HUES6 (cell line): ENCODE measurements around the gene LINC01488.

Experiments used
- H3K27ac ChIP-seq: 2 replicates; pipeline ENCODE4 v1.7.0; 2013; ENCODE audit warnings: low read depth, mild to moderate bottlenecking, low read length, inconsistent platforms
- H3K27me3 ChIP-seq: 2 replicates; pipeline ENCODE4 v1.6.1; 2013; ENCODE audit warnings: low read length; ENCODE audit not compliant: control insufficient read depth, insufficient read depth
- H3K36me3 ChIP-seq: 2 replicates; pipeline ENCODE4 v1.6.1; 2013; ENCODE audit warnings: low read length; ENCODE audit not compliant: control insufficient read depth, insufficient read depth
- H3K4me1 ChIP-seq: 2 replicates; pipeline ENCODE4 v1.6.1; 2013; ENCODE audit warnings: low read length; ENCODE audit not compliant: control insufficient read depth, insufficient read depth
- H3K4me3 ChIP-seq: 2 replicates; pipeline ENCODE4 v1.5.1; 2013; ENCODE audit warnings: low read depth, low read length
- H3K9ac ChIP-seq: one replicate; pipeline ENCODE4 v1.6.1; 2013; ENCODE audit warnings: mild to moderate bottlenecking, low read length
- H3K9me3 ChIP-seq: 2 replicates; pipeline ENCODE4 v1.6.1; 2013; ENCODE audit warnings: low read depth, low read length; ENCODE audit not compliant: control insufficient read depth, insufficient read depth

The LINC01488 gene

GRCh38 chr11:69509846-69510390, 28.5 kb downstream of the LINC01488 start:
- Histone ChIP-seq H3K9ac (no peak overlapping the region), H3K27ac (no peak overlapping the region), H3K27me3 (no peaks in the 10 kb centered on the region), H3K4me3 (no peak overlapping the region), H3K36me3 (no peaks in the 10 kb centered on the region), H3K9me3 (peaks cover 7% of the 10 kb centered on the region; the same call in 1 of the 2 replicates), H3K4me1 (peaks cover 4% of the 10 kb centered on the region; the same call in 1 of the 2 replicates)

- Histone ChIP-seq H3K4me1 (peaks cover 4% of the 10 kb centered on the region; the same call in 1 of the 2 replicates), H3K27me3 (no peaks in the 10 kb centered on the region), H3K9ac (no peak overlapping the region), H3K27ac (no peak overlapping the region), H3K4me3 (no peak overlapping the region), H3K9me3 (peaks cover 7% of the 10 kb centered on the region; the same call in 1 of the 2 replicates), H3K36me3 (no peaks in the 10 kb centered on the region)
Measured at GRCh38 chr11:69510471-69511357, 29.3 kb downstream of the LINC01488 start.

- Histone ChIP-seq H3K9me3 (peaks cover 8% of the 10 kb centered on the region; the same call in 1 of the 2 replicates), H3K36me3 (no peaks in the 10 kb centered on the region), H3K4me3 (no peak overlapping the region), H3K9ac (no peak overlapping the region), H3K4me1 (peaks cover 4% of the 10 kb centered on the region; the same call in 1 of the 2 replicates), H3K27me3 (no peaks in the 10 kb centered on the region), H3K27ac (no peak overlapping the region)
Measured at GRCh38 chr11:69511358-69512055, 30.0 kb downstream of the LINC01488 start.

GRCh38 chr11:69512136-69512535, 30.7 kb downstream of the LINC01488 start:
- no peaks in the 10 kb centered on the region for H3K36me3 ChIP-seq
- no peak overlapping the region for H3K9ac ChIP-seq
- H3K4me3 ChIP-seq: no peak overlapping the region
- H3K27me3 ChIP-seq: no peaks in the 10 kb centered on the region
- H3K9me3 ChIP-seq: peaks cover 13% of the 10 kb centered on the region
- no peak overlapping the region for H3K27ac ChIP-seq
- peaks cover 4% of the 10 kb centered on the region; the same call in 1 of the 2 replicates for H3K4me1 ChIP-seq

- Histone ChIP-seq H3K9ac (no peak overlapping the region), H3K27me3 (no peaks in the 10 kb centered on the region), H3K9me3 (peaks cover 18% of the 10 kb centered on the region), H3K4me1 (peaks cover 4% of the 10 kb centered on the region; the same call in 1 of the 2 replicates), H3K36me3 (no peaks in the 10 kb centered on the region), H3K4me3 (no peak overlapping the region), H3K27ac (no peak overlapping the region)
Measured at GRCh38 chr11:69512790-69513189, 31.3 kb downstream of the LINC01488 start.

GRCh38 chr11:69513196-69513595, 31.7 kb downstream of the LINC01488 start:
- no peaks in the 10 kb centered on the region for H3K27me3 ChIP-seq

GRCh38 chr11:69513663-69514224, 32.3 kb downstream of the LINC01488 start:
- H3K36me3 ChIP-seq: no peaks in the 10 kb centered on the region
- H3K27me3 ChIP-seq: no peaks in the 10 kb centered on the region

More at GRCh38 chr11:69513196-69513595, 31.7 kb downstream of the LINC01488 start:
- H3K4me1 ChIP-seq: peaks cover 4% of the 10 kb centered on the region; the same call in 1 of the 2 replicates
- H3K27ac ChIP-seq: no peak overlapping the region
- no peak overlapping the region for H3K4me3 ChIP-seq
- H3K9ac ChIP-seq: no peak overlapping the region
- H3K36me3 ChIP-seq: no peaks in the 10 kb centered on the region
- H3K9me3 ChIP-seq: peaks cover 22% of the 10 kb centered on the region

GRCh38 chr11:69514771-69515170, 33.3 kb downstream of the LINC01488 start:
- H3K27ac ChIP-seq: no peak overlapping the region
- no peaks in the 10 kb centered on the region for H3K36me3 ChIP-seq
- peaks cover 36% of the 10 kb centered on the region for H3K9me3 ChIP-seq
- peaks cover 4% of the 10 kb centered on the region; the same call in 1 of the 2 replicates for H3K4me1 ChIP-seq
- H3K9ac ChIP-seq: no peak overlapping the region
- no peaks in the 10 kb centered on the region for H3K27me3 ChIP-seq
- H3K4me3 ChIP-seq: no peak overlapping the region

More at GRCh38 chr11:69513663-69514224, 32.3 kb downstream of the LINC01488 start:
- Histone ChIP-seq H3K4me3 (no peak overlapping the region), H3K9me3 (peaks cover 27% of the 10 kb centered on the region), H3K9ac (no peak overlapping the region), H3K27ac (no peak overlapping the region), H3K4me1 (peaks cover 4% of the 10 kb centered on the region; the same call in 1 of the 2 replicates)

- no peak overlapping the region for H3K4me3 ChIP-seq
- no peak overlapping the region for H3K27ac ChIP-seq
- peaks cover 8% of the 10 kb centered on the region for H3K4me1 ChIP-seq
- no peak overlapping the region for H3K9ac ChIP-seq
- no peaks in the 10 kb centered on the region for H3K27me3 ChIP-seq
- peaks cover 36% of the 10 kb centered on the region for H3K9me3 ChIP-seq
- no peaks in the 10 kb centered on the region for H3K36me3 ChIP-seq
Measured at GRCh38 chr11:69515271-69516245, 34.1 kb downstream of the LINC01488 start.

GRCh38 chr11:69516526-69516925, 35.1 kb downstream of the LINC01488 start:
- no peaks in the 10 kb centered on the region for H3K36me3 ChIP-seq
- H3K27ac ChIP-seq: no peak overlapping the region
- H3K9me3 ChIP-seq: peaks cover 36% of the 10 kb centered on the region
- no peaks in the 10 kb centered on the region for H3K27me3 ChIP-seq
- no peak overlapping the region for H3K9ac ChIP-seq
- H3K4me3 ChIP-seq: no peak overlapping the region
- peaks cover 13% of the 10 kb centered on the region for H3K4me1 ChIP-seq
